Mucosa of stomach (tissue), 1 donor: Measurements from ENCODE around the gene LY86.

ENCODE experiments used
- H3K27me3 ChIP-seq: one replicate; pipeline ENCODE4 v1.7.0; 2013; ENCODE audit warnings: mild to moderate bottlenecking, low read length; ENCODE audit not compliant: control insufficient read depth, insufficient read depth
- H3K36me3 ChIP-seq: one replicate; pipeline ENCODE4 v1.7.0; 2013; ENCODE audit warnings: low read length; ENCODE audit not compliant: control insufficient read depth, insufficient read depth
- H3K4me1 ChIP-seq: one replicate; pipeline ENCODE4 v1.7.0; 2013; ENCODE audit warnings: mild to moderate bottlenecking, low read length; ENCODE audit not compliant: control insufficient read depth, insufficient read depth
- H3K4me3 ChIP-seq: one replicate; pipeline ENCODE4 v1.7.0; 2013; ENCODE audit warnings: low read length
- H3K9ac ChIP-seq: one replicate; pipeline ENCODE4 v1.7.0; 2013; ENCODE audit warnings: mild to moderate bottlenecking, low read length, moderate library complexity
- H3K9me3 ChIP-seq: one replicate; pipeline ENCODE4 v1.7.0; 2013; ENCODE audit warnings: mild to moderate bottlenecking, low read length, moderate library complexity; ENCODE audit not compliant: control insufficient read depth
- donor health status: Pancreatic carcinoma.

Gene LY86

GRCh38 chr6:6591778-6592465 lies 3.4 kb downstream of the LY86 start:
- no peaks in the 10 kb centered on the region for H3K9me3 ChIP-seq
- no peak overlapping the region for H3K4me3 ChIP-seq
- H3K36me3 ChIP-seq, result no peaks in the 10 kb centered on the region
- no peak overlapping the region for H3K9ac ChIP-seq
- H3K4me1 ChIP-seq, result no peaks in the 10 kb centered on the region
- peaks cover 4% of the 10 kb centered on the region for H3K27me3 ChIP-seq

GRCh38 chr6:6592826-6593475 lies 4.4 kb downstream of the LY86 start:
- H3K4me3 ChIP-seq, result no peak overlapping the region
- H3K9ac ChIP-seq, result no peak overlapping the region
- no peaks in the 10 kb centered on the region for H3K9me3 ChIP-seq
- no peaks in the 10 kb centered on the region for H3K36me3 ChIP-seq
- H3K4me1 ChIP-seq, result no peaks in the 10 kb centered on the region
- peaks cover 2% of the 10 kb centered on the region for H3K27me3 ChIP-seq

GRCh38 chr6:6593867-6594468 lies 5.4 kb downstream of the LY86 start:
- no peaks in the 10 kb centered on the region for H3K36me3 ChIP-seq
- no peaks in the 10 kb centered on the region for H3K27me3 ChIP-seq
- no peak overlapping the region for H3K9ac ChIP-seq
- H3K9me3 ChIP-seq, result no peaks in the 10 kb centered on the region
- H3K4me3 ChIP-seq, result no peak overlapping the region
- no peaks in the 10 kb centered on the region for H3K4me1 ChIP-seq

- no peaks in the 10 kb centered on the region for H3K36me3 ChIP-seq
- no peaks in the 10 kb centered on the region for H3K4me1 ChIP-seq
- H3K4me3 ChIP-seq, result no peak overlapping the region
- no peaks in the 10 kb centered on the region for H3K27me3 ChIP-seq
- no peaks in the 10 kb centered on the region for H3K9me3 ChIP-seq
- H3K9ac ChIP-seq, result no peak overlapping the region
Observed at GRCh38 chr6:6595025-6595424, 6.5 kb downstream of the LY86 start.

DNA sequence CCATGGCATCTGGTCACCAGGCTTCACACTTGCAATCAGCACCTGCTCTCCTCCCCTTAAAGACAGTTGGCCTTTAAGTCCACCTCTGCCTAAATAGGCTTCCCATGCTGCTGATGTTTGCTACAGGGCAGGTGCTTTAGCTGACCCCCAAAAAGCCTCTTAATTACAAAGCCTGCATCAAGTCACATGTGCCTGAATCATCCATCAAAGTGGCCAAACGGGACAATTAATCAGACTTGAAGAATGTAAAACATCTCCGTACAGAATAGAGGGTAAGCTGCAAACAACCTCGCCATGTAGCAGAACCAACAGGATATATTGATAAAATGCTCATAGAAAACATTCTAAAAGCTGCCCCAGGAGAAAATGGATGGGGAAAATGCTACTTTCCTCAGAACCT lies 7.4 kb downstream of the LY86 start:
- H3K27me3 ChIP-seq, result no peaks in the 10 kb centered on the region
- no peak overlapping the region for H3K4me3 ChIP-seq
- H3K4me1 ChIP-seq, result no peaks in the 10 kb centered on the region
- H3K36me3 ChIP-seq, result no peaks in the 10 kb centered on the region
- H3K9me3 ChIP-seq, result no peaks in the 10 kb centered on the region
- no peak overlapping the region for H3K9ac ChIP-seq

DNA sequence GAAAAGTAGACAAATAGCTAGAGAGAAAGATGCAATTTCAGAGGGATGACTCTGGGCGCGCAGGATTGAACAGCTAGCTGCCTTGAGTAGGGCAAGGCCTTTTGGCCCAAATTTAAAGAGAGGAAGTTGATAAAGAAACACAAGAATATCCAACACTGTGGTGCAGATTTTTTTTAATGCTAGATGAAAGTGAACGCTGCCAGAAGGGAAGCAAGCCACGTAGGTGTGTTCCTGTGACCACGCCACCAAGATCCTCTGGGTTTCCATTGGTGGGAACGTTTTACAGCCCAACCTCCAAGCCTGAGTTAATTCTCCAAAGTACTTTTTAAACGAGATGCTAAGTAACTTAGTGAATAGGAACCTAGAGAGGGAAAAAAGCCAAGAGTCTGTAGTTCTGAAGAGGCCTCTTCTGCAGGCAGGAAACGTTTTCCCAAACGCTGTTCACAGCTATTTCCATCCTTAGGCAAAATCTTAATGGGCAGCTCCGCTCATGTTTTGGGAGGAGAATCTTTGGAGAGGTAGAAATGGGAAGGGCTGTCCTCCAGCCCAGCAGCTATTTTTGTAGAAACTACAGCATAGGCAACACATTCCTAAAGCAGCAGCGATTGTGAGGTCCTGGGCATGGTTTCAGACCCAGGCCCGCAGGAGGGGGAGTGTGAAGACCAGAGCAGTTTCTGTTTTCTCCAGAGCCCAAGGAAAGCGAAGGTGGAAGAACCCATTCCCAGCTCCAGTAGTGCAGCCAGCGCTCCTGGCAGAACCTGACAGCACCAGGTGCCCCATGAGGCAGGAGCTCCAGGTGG lies 8.2 kb downstream of the LY86 start:
- Histone ChIP-seq H3K9ac (no peak overlapping the region), H3K4me3 (no peak overlapping the region), H3K4me1 (no peaks in the 10 kb centered on the region), H3K36me3 (no peaks in the 10 kb centered on the region), H3K9me3 (no peaks in the 10 kb centered on the region), H3K27me3 (no peaks in the 10 kb centered on the region)

GRCh38 chr6:6597682-6598081 lies 9.2 kb downstream of the LY86 start:
- no peak overlapping the region for H3K9ac ChIP-seq

GRCh38 chr6:6599468-6599873 lies 11.0 kb downstream of the LY86 start:
- Histone ChIP-seq H3K27me3 (no peaks in the 10 kb centered on the region), H3K4me1 (no peaks in the 10 kb centered on the region), H3K9ac (no peak overlapping the region), H3K4me3 (no peak overlapping the region), H3K36me3 (no peaks in the 10 kb centered on the region), H3K9me3 (no peaks in the 10 kb centered on the region)

More at GRCh38 chr6:6597682-6598081, 9.2 kb downstream of the LY86 start:
- Histone ChIP-seq H3K27me3 (no peaks in the 10 kb centered on the region), H3K36me3 (no peaks in the 10 kb centered on the region), H3K9me3 (no peaks in the 10 kb centered on the region), H3K4me1 (no peaks in the 10 kb centered on the region), H3K4me3 (no peak overlapping the region)

DNA sequence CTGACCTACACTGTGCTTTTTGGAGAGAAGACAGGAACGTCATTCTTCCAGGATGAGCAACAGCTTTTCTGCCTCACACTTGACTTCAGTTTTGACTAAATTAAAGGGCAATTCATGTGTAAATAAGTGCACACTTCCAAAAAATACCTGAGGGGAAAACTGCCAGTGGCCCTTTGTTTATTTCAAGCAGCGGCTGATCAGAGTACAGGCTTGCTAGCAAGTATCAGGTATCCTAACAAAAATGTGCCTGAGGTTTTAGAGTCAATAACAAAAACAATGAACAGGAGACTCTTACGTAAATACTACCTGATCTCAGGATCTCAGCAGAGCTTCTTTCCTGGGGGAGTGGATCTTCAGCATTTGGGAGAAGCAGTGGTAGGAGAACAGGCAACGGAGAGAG lies 12.4 kb downstream of the LY86 start:
- no peaks in the 10 kb centered on the region for H3K4me1 ChIP-seq
- no peaks in the 10 kb centered on the region for H3K9me3 ChIP-seq
- no peaks in the 10 kb centered on the region for H3K27me3 ChIP-seq
- no peak overlapping the region for H3K4me3 ChIP-seq
- no peak overlapping the region for H3K9ac ChIP-seq
- no peaks in the 10 kb centered on the region for H3K36me3 ChIP-seq

DNA sequence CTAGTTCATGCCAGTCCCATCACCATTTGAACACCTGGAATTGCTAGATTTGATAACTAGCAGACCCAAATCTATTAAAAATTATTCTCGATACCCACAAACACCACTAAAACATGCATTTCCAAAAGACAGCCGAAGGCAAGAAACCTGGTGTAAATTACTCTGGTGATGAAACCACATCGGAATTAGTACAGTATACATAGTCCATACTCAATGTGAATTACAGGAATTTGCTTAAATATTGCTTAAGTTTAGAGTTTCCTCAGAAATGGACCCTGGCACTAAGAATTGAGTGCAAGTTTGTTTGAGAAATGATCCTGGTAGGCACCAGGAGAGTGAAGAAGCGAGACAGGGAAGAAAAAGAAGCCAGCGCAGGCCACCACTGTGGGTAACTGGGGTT lies 13.7 kb downstream of the LY86 start:
- Histone ChIP-seq H3K4me1 (no peaks in the 10 kb centered on the region), H3K27me3 (no peaks in the 10 kb centered on the region), H3K9ac (no peak overlapping the region), H3K4me3 (no peak overlapping the region), H3K9me3 (no peaks in the 10 kb centered on the region), H3K36me3 (no peaks in the 10 kb centered on the region)

DNA sequence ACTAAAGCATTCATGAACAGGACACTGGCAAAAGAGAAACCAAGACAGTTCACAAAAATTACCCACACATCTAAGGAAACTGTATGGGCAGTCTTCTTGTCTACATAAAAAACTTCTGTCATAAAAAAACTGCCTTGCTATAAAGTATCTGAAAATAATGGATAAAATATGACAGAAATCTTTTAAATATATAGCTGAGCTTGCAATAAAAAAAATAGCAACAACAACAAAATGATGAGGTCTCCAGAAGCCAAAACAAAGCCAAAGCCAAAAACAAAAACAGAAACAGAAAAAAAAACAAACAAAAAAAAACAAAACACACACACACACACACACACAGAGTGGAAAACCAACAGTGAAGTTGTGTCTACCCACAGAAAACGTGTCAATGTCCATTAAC lies 14.8 kb downstream of the LY86 start:
- Histone ChIP-seq H3K4me3 (no peak overlapping the region), H3K9me3 (no peaks in the 10 kb centered on the region), H3K4me1 (no peaks in the 10 kb centered on the region), H3K27me3 (no peaks in the 10 kb centered on the region), H3K9ac (no peak overlapping the region), H3K36me3 (no peaks in the 10 kb centered on the region)

GRCh38 chr6:6604015-6604414 lies 15.5 kb downstream of the LY86 start:
- H3K4me1 ChIP-seq, result no peaks in the 10 kb centered on the region
- H3K27me3 ChIP-seq, result no peaks in the 10 kb centered on the region
- H3K36me3 ChIP-seq, result no peaks in the 10 kb centered on the region
- H3K9ac ChIP-seq, result no peak overlapping the region
- no peak overlapping the region for H3K4me3 ChIP-seq
- H3K9me3 ChIP-seq, result no peaks in the 10 kb centered on the region
